IMR-90 (cell line): ENCODE data around the gene CAMTA1. TPM values are rescaled to one million over a fixed set of nuclear protein-coding genes. Genes with fewer than 3 reads are reported as not detected.

ENCODE experiments used
- ATAC-seq: fragments of 200-7000 bp; cut with Tn5 transposase; 2 replicates; pipeline ENCODE4 v1.9.1; 2020; ENCODE audit warnings: low read depth, mild to moderate bottlenecking, moderate library complexity
- BruUV-seq: library from RNA; stranded (reverse); fragments of 400-500 nt; replicated peaks from 2 replicates; lab custom pipeline; 2021; lab: Mats Ljungman, UMichigan
- CTCF ChIA-PET: fragments of 300-600 bp; formaldehyde crosslinking; extraction: SDS; loops from one replicate; lab custom pipeline; 2021; ENCODE audit warnings: antibody characterized with exemption; lab: Yijun Ruan, JAX
- POLR2A ChIA-PET: fragments of 300-600 bp; sonication (Branson Sonifier 250); formaldehyde crosslinking; loops from one replicate; lab custom pipeline; 2022; ENCODE audit warnings: antibody characterized with exemption; ENCODE audit not compliant: unreplicated experiment; lab: Charles Lee
- DNase-seq: peaks from one replicate; pipeline ENCODE4 v3.0.0; 2013
- H2AFZ ChIP-seq: replicated peaks from 2 replicates; pipeline ENCODE3; 2013; ENCODE audit warnings: low read length, mild to moderate bottlenecking; ENCODE audit not compliant: poor library complexity
- H2AK5ac ChIP-seq: 2 replicates; pipeline ENCODE4 v1.6.1; 2013; ENCODE audit warnings: low read depth, low read length, inconsistent platforms
- H2AK9ac ChIP-seq: replicated peaks from 2 replicates; pipeline ENCODE3; 2013; ENCODE audit warnings: mild to moderate bottlenecking, low read depth, low read length, moderate library complexity; ENCODE audit not compliant: poor library complexity
- H2BK120ac ChIP-seq: 2 replicates; pipeline ENCODE4 v1.6.1; 2013; ENCODE audit warnings: low read depth, low read length, inconsistent platforms
- H2BK15ac ChIP-seq: 3 replicates; pipeline ENCODE4 v1.6.1; 2013; ENCODE audit warnings: low read depth, low read length, inconsistent platforms
- H2BK20ac ChIP-seq: 2 replicates; pipeline ENCODE4 v1.6.1; 2013; ENCODE audit warnings: low read depth, mild to moderate bottlenecking, inconsistent platforms, low read length, moderate library complexity
- H2BK5ac ChIP-seq: 2 replicates; pipeline ENCODE4 v1.6.1; 2013; ENCODE audit warnings: mild to moderate bottlenecking, low read depth, low read length, inconsistent platforms; ENCODE audit not compliant: poor library complexity, severe bottlenecking
- H3K14ac ChIP-seq: replicated peaks from 2 replicates; pipeline ENCODE4 v1.6.1; 2013; ENCODE audit warnings: low read depth, low read length, inconsistent platforms
- H3K18ac ChIP-seq: 2 replicates; pipeline ENCODE4 v1.6.1; 2013; ENCODE audit warnings: low read depth, low read length, control low read depth
- H3K23ac ChIP-seq: 2 replicates; pipeline ENCODE4 v1.6.1; 2013; ENCODE audit warnings: low read depth, low read length, inconsistent platforms
- H3K27ac ChIP-seq: 2 replicates; pipeline ENCODE4 v1.5.1; 2013; ENCODE audit warnings: mild to moderate bottlenecking, control low read depth, low read length; ENCODE audit not compliant: insufficient read depth
- H3K27me3 ChIP-seq: 2 replicates; pipeline ENCODE4 v1.6.1; 2013; ENCODE audit warnings: low read length; ENCODE audit not compliant: control insufficient read depth, insufficient read depth
- H3K36me3 ChIP-seq: 2 replicates; pipeline ENCODE4 v1.6.1; 2013; ENCODE audit warnings: low read length, mixed read lengths; ENCODE audit not compliant: control insufficient read depth, insufficient read depth
- H3K4ac ChIP-seq: 2 replicates; pipeline ENCODE4 v1.6.1; 2013; ENCODE audit warnings: low read depth, low read length, inconsistent platforms
- H3K4me1 ChIP-seq: 2 replicates; pipeline ENCODE4 v1.6.1; 2013; ENCODE audit warnings: low read length, mixed read lengths; ENCODE audit not compliant: control insufficient read depth, insufficient read depth
- H3K4me2 ChIP-seq: 2 replicates; pipeline ENCODE4 v1.6.1; 2013; ENCODE audit warnings: low read depth, mild to moderate bottlenecking, control low read depth, low read length, moderate library complexity
- H3K4me3 ChIP-seq: 2 replicates; pipeline ENCODE4 v1.5.1; 2013; ENCODE audit warnings: low read depth, mild to moderate bottlenecking, control low read depth, low read length, moderate library complexity; ENCODE audit not compliant: insufficient read depth
- H3K56ac ChIP-seq: 2 replicates; pipeline ENCODE4 v1.6.1; 2013; ENCODE audit warnings: low read length, inconsistent platforms; ENCODE audit not compliant: insufficient read depth; ENCODE audit errors: extremely low read depth
- H3K79me1 ChIP-seq, 2 experiments: 2 replicates each; pipeline ENCODE4 v1.6.1; 2013; ENCODE audit warnings: low read length in 2 of 2, inconsistent platforms in 1 of 2, low read depth in 1 of 2
- H3K9ac ChIP-seq: 2 replicates; pipeline ENCODE4 v1.6.1; 2013; ENCODE audit warnings: low read depth, low read length, control low read depth
- H3K9me1 ChIP-seq: 2 replicates; pipeline ENCODE4 v1.6.1; 2013; ENCODE audit warnings: low read length, inconsistent platforms; ENCODE audit not compliant: insufficient read depth
- H3K9me3 ChIP-seq: 2 replicates; pipeline ENCODE4 v1.6.1; 2013; ENCODE audit warnings: low read length; ENCODE audit not compliant: control insufficient read depth, insufficient read depth
- H4K20me1 ChIP-seq: 2 replicates; pipeline ENCODE4 v1.6.1; 2013; ENCODE audit warnings: low read length, inconsistent platforms; ENCODE audit not compliant: insufficient read depth
- H4K5ac ChIP-seq: 2 replicates; pipeline ENCODE4 v1.6.1; 2013; ENCODE audit warnings: mild to moderate bottlenecking, low read depth, low read length, control low read depth
- H4K8ac ChIP-seq, 2 experiments: 2 replicates each; pipeline ENCODE4 v1.6.1; 2013; ENCODE audit warnings: low read depth in 2 of 2, low read length in 2 of 2, control low read depth in 1 of 2, inconsistent platforms in 1 of 2
- H4K91ac ChIP-seq: 2 replicates; pipeline ENCODE4 v1.6.1; 2013; ENCODE audit warnings: low read depth, low read length, inconsistent platforms; ENCODE audit not compliant: insufficient read depth
- WGBS, 2 experiments: methylation state at CpG; one replicate each; pipeline versions ENCODE4 v1.1.5 to v1.1.7; 2013; ENCODE audit warnings: missing lambda C conversion rate in 2 of 2; ENCODE audit not compliant: insufficient read length in 1 of 2; ENCODE audit errors: extremely low coverage in 2 of 2; 5-methylcytosine and 5-hydroxymethylcytosine counted together
- dilution Hi-C: fragments of 300-500 bp; cut with HindIII; formaldehyde crosslinking; loops from one replicate; pipeline ENCODE4 v1.14.3; 2018; ENCODE audit warnings: low sequenced_read_pairs; ENCODE audit not compliant: unreplicated experiment
- in situ Hi-C: fragments of 300-500 bp; cut with MboI; formaldehyde crosslinking; loops from 3 replicates; pipeline ENCODE4 v1.14.3; 2019; ENCODE audit warnings: low sequenced_read_pairs, inconsistent platforms, mixed read lengths
- intact Hi-C: fragments of 100-400 bp; cut with micrococcal nuclease; formaldehyde crosslinking; loops from 2 replicates; pipeline ENCODE4 v1.10.0; 2022
- polyA plus RNA-seq, 3 experiments: library from polyadenylated mRNA; depleted of rRNA; stranded (reverse); fragments of >200 nt; gene quantifications; 2 replicates each; pipeline ENCODE4 v1.2.3, GENCODE V29; 2012; ENCODE audit warnings: low replicate concordance in 1 of 3
- total RNA-seq: library from RNA; depleted of rRNA; stranded (reverse); fragments of >200 nt; gene quantifications from 2 replicates; pipeline ENCODE4 v1.2.3, GENCODE V29; 2012
- TF ChIP-seq, protein P1 (sequence below): conservative IDR thresholded peaks from 2 replicates; pipeline ENCODE4 v1.5.1; 2012; ENCODE audit warnings: mild to moderate bottlenecking, low read depth, low read length, improper control_type of control experiment

Gene CAMTA1
- total and polyA plus RNA-seq, 2 of the 4 experiments (the other 2 are of a cell fraction): 35.5 to 74.3 TPM

DNA sequence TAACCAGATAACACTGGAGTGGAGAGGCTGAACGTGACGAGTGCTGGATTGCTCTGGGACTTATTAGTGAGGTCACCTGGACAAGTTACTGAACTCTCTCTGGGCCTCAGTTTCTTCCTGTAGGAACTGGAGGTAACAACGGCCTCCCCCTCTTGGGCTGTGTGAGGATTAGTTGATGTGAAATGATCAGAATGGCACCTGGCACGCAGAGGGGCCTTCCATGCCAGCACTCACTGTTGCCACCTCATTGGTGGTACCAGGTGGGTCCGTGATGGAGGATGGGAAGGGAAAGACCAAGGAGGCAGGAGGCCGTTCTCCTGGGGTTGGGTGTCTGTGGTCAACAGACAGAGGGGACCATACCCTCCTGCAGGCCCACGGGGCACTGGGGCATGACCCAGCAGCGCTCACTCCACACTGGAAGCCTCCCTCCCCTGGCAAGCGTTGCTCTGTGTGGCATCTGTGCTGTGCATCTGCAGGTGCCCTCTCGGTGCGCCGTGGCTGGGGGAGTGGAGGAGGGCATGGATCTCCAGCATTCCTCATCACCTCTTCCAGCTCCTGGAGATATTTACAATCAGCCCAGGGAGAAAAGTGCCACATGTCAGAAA is 636.3 kb downstream of the CAMTA1 start:
- H2AFZ ChIP-seq: peak overlapping the region; percentile 11
- no peak overlapping the region for H2AK5ac ChIP-seq
- H2BK120ac ChIP-seq: no peak overlapping the region
- 100% methylated on average over 1 of the region's 12 CpGs; no CpG with 5 or more reads in 1 of the 2 experiments for WGBS, 2 experiments
- dilution Hi-C loops: no loop called here
- no peak overlapping the region for H2AK9ac ChIP-seq
- ATAC-seq: no peak
- in situ Hi-C loops: no loop called here
- H3K4me1 ChIP-seq: peaks cover 5% of the 10 kb centered on the region; the same call in 1 of the 2 replicates
- no peak overlapping the region for H3K4me3 ChIP-seq
- H3K27me3 ChIP-seq: no peaks in the 10 kb centered on the region
- H4K91ac ChIP-seq: no peak overlapping the region; the same call in 1 of the 2 replicates
- no peaks in the 10 kb centered on the region for H4K20me1 ChIP-seq
- no TSS peak for BruUV-seq
- CTCF ChIA-PET: no interaction called here
- no peak overlapping the region for H2BK15ac ChIP-seq
- no peak overlapping the region for H2BK20ac ChIP-seq
- intact Hi-C loops: no loop called here
- H4K8ac ChIP-seq: no peak overlapping the region
- H3K4ac ChIP-seq: no peak overlapping the region
- no peak overlapping the region for H3K18ac ChIP-seq
- no peak overlapping the region for H3K14ac ChIP-seq
- no peak overlapping the region for H2BK5ac ChIP-seq
- H3K36me3 ChIP-seq: no peaks in the 10 kb centered on the region
- H3K9me3 ChIP-seq: no peaks in the 10 kb centered on the region
- TF ChIP-seq, protein P1, sequence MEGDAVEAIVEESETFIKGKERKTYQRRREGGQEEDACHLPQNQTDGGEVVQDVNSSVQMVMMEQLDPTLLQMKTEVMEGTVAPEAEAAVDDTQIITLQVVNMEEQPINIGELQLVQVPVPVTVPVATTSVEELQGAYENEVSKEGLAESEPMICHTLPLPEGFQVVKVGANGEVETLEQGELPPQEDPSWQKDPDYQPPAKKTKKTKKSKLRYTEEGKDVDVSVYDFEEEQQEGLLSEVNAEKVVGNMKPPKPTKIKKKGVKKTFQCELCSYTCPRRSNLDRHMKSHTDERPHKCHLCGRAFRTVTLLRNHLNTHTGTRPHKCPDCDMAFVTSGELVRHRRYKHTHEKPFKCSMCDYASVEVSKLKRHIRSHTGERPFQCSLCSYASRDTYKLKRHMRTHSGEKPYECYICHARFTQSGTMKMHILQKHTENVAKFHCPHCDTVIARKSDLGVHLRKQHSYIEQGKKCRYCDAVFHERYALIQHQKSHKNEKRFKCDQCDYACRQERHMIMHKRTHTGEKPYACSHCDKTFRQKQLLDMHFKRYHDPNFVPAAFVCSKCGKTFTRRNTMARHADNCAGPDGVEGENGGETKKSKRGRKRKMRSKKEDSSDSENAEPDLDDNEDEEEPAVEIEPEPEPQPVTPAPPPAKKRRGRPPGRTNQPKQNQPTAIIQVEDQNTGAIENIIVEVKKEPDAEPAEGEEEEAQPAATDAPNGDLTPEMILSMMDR: no peak
- POLR2A ChIA-PET: no interaction called here
- no peak overlapping the region for H3K23ac ChIP-seq
- H3K56ac ChIP-seq: no peak overlapping the region
- H3K27ac ChIP-seq: no peak overlapping the region
- 0 out of 2 replicates have a peak, but pooled peaks cover 2% of the 10 kb centered on the region for H3K9me1 ChIP-seq
- no peak overlapping the region for H3K9ac ChIP-seq
- H3K79me1 ChIP-seq: no peaks in the 10 kb centered on the region
- DNase-seq: no peak
- H3K4me2 ChIP-seq: no peak overlapping the region
- H4K5ac ChIP-seq: no peak overlapping the region
